ENCODE results near the gene TMEM214.

- no peak for TF ChIP-seq GATA3 (IDR thresholded peaks at IDR 0.05; ENCODE audit: low read depth, low read length)
- no peak for TF ChIP-seq GATA2 (IDR thresholded peaks at IDR 0.05; ENCODE audit: low read depth, low read length)
Measured at GRCh38 chr2:27086090-27086723, 53.4 kb downstream of the TMEM214 start.
